Stomach smooth muscle (tissue), 2 donors: ENCODE data around the gene PLEKHJ1.

Source experiments
- H3K27ac ChIP-seq: one replicate; pipeline ENCODE4 v1.7.0; 2013; ENCODE audit warnings: mild to moderate bottlenecking, low read length, inconsistent platforms
- H3K27me3 ChIP-seq, 2 donors: one replicate each; pipeline ENCODE4 v1.7.0; 2013; ENCODE audit warnings: low read length in 2 of 2; ENCODE audit not compliant: insufficient read depth in 2 of 2, control insufficient read depth in 1 of 2
- H3K36me3 ChIP-seq, 2 donors: one replicate each; pipeline ENCODE4 v1.7.0; 2013; ENCODE audit warnings: low read length in 2 of 2; ENCODE audit not compliant: control insufficient read depth in 2 of 2, insufficient read depth in 2 of 2
- H3K4me1 ChIP-seq: one replicate; pipeline ENCODE4 v1.7.0; 2013; ENCODE audit warnings: low read length; ENCODE audit not compliant: control insufficient read depth, insufficient read depth
- H3K4me3 ChIP-seq, 2 donors: one replicate each; pipeline ENCODE4 v1.7.0; 2013; ENCODE audit warnings: low read length in 2 of 2
- H3K9ac ChIP-seq, 2 donors: one replicate each; pipeline ENCODE4 v1.7.0; 2013; ENCODE audit warnings: low read length in 2 of 2, mild to moderate bottlenecking in 1 of 2
- H3K9me3 ChIP-seq, 2 donors: one replicate each; pipeline ENCODE4 v1.7.0; 2013; ENCODE audit warnings: low read length in 2 of 2; ENCODE audit not compliant: control insufficient read depth in 2 of 2
- donor health status: healthy.
- donor health status: Pancreatic carcinoma.

The PLEKHJ1 gene

DNA sequence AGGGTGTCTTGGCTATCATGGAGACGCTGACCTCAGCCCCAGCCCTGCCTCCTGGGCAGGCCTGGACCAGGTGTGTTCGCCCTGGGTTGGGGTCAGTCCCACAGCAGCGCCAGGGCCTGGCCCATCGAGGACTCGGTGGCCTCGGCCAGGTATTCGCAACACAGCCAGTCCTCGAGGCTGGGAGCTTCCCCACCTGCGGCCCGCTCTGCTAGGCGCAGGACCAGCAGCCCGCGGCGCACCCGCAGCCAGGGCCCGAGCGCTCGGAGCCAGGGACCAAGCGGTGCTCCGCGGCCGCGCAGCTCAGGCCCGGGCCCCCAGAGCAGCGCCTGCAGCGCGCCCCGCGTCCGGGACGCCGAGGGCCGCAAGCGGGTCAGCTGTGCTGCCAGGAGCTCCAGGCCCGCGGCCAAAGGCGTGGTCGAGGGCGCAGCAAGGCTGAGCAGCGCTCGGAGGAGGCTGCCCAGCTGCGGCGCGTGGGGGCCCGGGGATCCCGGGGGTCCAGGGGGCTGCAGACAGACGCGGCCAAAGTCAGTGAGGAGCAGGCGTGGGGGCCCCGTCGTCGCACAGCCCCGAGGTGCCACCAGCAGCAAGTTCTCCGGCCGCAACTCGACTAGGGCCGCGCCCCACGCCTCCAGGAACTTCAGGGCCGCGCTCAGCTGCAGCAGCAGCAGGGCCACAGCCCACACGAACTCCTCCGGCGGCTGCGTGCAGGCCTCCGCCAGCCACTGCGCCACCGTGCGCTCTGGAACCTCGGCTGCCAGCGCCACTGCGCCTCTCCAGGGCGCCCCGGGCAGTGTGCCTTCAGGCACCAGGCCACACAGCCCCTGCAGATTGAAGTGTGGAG is 39.7 kb upstream of the PLEKHJ1 start:
- Histone ChIP-seq H3K9ac (no peak overlapping the region), H3K4me3 (peak overlapping the region in 1 of 2 donors; percentile 15), H3K36me3 (peaks cover 9 to 11% of the 10 kb centered on the region in 2 donors), H3K9me3 (no peaks in the 10 kb centered on the region), H3K4me1 (peaks cover 47% of the 10 kb centered on the region), H3K27me3 (no peaks in the 10 kb centered on the region), H3K27ac (no peak overlapping the region)

DNA sequence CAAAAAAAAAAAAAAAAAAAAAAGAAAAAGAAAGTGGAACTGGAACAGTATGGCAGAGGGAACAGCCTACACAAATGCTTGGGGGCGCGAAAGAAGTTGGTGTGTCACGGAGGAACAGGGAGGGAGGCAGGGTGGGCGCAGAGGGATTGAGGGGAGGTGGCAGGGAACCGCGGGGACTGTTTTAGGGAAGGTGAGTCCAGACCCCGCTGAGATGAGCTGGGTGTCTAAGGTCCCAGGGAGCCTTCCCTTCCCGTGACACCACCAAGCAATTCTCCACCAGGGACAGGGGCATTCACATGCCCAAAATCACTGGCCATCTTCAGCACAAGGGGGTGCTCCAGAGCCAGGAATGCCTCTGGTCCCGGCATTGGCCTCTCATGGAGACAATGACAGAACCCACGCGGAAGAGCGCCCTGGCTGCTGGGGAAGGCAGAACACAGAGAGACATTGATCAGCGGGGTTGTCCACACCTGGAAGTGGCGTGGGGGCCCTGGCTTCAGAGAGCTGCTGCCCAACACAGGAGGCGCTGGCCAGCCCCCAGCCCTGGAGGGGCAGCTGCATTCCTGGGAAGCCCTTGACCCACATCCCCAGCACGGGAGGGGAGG is 38.9 kb upstream of the PLEKHJ1 start:
- Histone ChIP-seq H3K4me1 (peaks cover 47% of the 10 kb centered on the region), H3K9me3 (no peaks in the 10 kb centered on the region), H3K27ac (no peak overlapping the region), H3K27me3 (no peaks in the 10 kb centered on the region), H3K9ac (no peak overlapping the region), H3K4me3 (no peak overlapping the region), H3K36me3 (peaks cover 9 to 11% of the 10 kb centered on the region in 2 donors)

GRCh38 chr19:2274185-2274711 is 38.1 kb upstream of the PLEKHJ1 start:
- H3K4me3 ChIP-seq: peak overlapping the region in 1 of 2 donors; percentile 65
- no peaks in the 10 kb centered on the region for H3K9me3 ChIP-seq
- H3K27ac ChIP-seq: peak overlapping the region; percentile 66
- peaks cover 47% of the 10 kb centered on the region for H3K4me1 ChIP-seq
- peaks cover 9 to 11% of the 10 kb centered on the region in 2 donors for H3K36me3 ChIP-seq
- H3K9ac ChIP-seq: peak overlapping the region in 1 of 2 donors; percentile 48
- H3K27me3 ChIP-seq: no peaks in the 10 kb centered on the region

- Histone ChIP-seq H3K4me1 (peaks cover 47% of the 10 kb centered on the region), H3K9me3 (no peaks in the 10 kb centered on the region), H3K4me3 (peak overlapping the region in 1 of 2 donors; percentile 65), H3K27ac (peak overlapping the region; percentile 66), H3K27me3 (no peaks in the 10 kb centered on the region), H3K9ac (peak overlapping the region in 1 of 2 donors; percentile 48), H3K36me3 (peaks cover 9 to 11% of the 10 kb centered on the region in 2 donors)
Measured at GRCh38 chr19:2273356-2274184, 37.4 kb upstream of the PLEKHJ1 start.

DNA sequence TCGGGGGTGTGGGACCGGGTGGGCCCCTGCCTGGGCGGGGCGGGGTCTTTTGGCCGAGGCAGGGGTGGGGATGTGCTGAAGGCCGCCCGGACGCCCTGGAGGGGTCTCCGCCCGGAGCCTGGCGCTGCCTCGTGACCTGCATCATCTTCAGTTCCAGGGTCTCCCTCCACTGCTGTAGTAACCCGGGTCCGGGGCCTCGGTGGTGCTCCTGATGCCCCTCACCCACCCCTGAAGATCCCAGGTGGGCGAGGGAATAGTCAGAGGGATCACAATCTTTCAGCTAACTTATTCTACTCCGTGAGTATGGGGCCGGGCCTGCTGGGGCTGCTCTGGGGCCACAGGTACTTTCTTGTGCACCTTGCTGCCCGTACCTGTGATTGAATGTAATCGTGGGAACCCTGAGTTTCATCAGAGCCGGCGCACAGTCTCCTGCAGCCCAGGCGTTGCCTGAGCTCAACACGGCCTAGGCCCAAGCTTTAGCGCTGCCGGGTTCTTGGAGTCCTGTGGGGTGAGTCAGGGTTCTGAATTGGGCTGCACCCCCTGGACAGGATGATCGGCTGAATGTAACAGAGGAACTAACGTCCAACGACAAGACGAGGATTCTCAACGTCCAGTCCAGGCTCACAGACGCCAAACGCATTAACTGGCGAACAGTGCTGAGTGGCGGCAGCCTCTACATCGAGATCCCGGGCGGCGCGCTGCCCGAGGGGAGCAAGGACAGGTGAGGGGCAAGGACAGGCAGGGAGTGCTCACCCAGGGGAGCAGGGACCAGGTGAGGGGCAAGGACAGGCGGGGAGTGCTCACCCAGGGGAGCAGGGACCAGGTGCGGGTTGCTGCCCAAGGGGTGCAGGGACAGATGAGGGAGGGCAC is 35.3 kb upstream of the PLEKHJ1 start:
- peak overlapping the region; percentile 78 to 93 for H3K4me3 ChIP-seq
- H3K9ac ChIP-seq: peak overlapping the region; percentile 62 to 89
- H3K36me3 ChIP-seq: peaks cover 9 to 11% of the 10 kb centered on the region in 2 donors
- no peaks in the 10 kb centered on the region for H3K27me3 ChIP-seq
- H3K4me1 ChIP-seq: peaks cover 51% of the 10 kb centered on the region
- H3K27ac ChIP-seq: peak overlapping the region; percentile 84
- H3K9me3 ChIP-seq: no peaks in the 10 kb centered on the region

DNA sequence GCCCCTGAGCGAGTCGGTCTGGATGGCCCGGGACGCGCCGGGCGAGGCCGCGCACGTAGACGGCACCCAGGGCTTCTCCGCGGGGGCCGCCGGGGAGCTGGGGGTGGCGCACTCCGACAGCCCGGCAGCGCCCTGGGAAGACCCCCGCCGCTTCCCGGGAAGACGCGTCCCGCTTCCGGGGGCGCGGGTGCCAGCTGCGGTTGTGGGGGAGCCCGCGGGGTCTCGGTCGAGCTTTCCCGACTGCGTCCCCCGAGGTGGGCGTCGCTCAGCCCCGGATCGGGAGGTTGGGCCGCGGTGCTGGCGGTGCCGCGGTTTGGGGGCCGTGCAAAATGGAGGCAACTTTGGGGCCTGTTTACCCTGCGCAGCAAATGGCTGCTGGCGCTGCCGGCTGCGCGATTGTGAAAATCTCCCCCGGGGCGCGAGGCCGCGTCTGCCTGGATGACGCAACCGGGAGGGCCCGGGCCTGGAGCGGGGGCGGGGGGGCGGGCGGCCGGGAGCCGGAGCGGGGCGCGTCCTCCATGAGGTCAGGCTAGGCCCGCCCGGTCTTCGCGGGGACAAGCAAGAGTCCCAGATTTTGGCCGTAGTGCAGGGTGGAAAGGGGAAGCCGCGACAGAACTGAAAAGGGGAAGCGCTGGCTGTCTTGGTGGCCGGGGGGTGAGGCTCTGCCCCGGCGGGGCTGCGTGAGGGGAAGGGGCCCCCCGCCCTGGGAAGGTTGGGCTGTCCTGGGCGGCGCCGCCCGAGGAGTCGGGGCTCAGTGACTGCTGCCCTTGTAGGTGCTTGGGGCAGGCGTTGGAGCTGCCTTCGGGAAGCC is 34.5 kb upstream of the PLEKHJ1 start:
- Histone ChIP-seq H3K36me3 (peaks cover 9 to 11% of the 10 kb centered on the region in 2 donors), H3K9me3 (no peaks in the 10 kb centered on the region), H3K4me3 (peak overlapping the region; percentile 87 to 93), H3K27ac (peak overlapping the region; percentile 94), H3K27me3 (no peaks in the 10 kb centered on the region), H3K4me1 (peaks cover 45% of the 10 kb centered on the region), H3K9ac (peak overlapping the region; percentile 87 to 92)

- Histone ChIP-seq H3K4me3 (peak overlapping the region; percentile 87 to 93), H3K9me3 (no peaks in the 10 kb centered on the region), H3K9ac (peak overlapping the region; percentile 87 to 92), H3K36me3 (peaks cover 9 to 11% of the 10 kb centered on the region in 2 donors), H3K4me1 (peaks cover 39% of the 10 kb centered on the region), H3K27ac (peak overlapping the region; percentile 94), H3K27me3 (no peaks in the 10 kb centered on the region)
Measured at GRCh38 chr19:2270157-2270422, 34.0 kb upstream of the PLEKHJ1 start.

GRCh38 chr19:2269244-2270156 is 33.4 kb upstream of the PLEKHJ1 start:
- H3K4me1 ChIP-seq: peaks cover 37% of the 10 kb centered on the region
- peaks cover 9 to 11% of the 10 kb centered on the region in 2 donors for H3K36me3 ChIP-seq
- H3K27me3 ChIP-seq: no peaks in the 10 kb centered on the region
- H3K9ac ChIP-seq: peak overlapping the region; percentile 87 to 92
- peak overlapping the region; percentile 94 for H3K27ac ChIP-seq
- peak overlapping the region; percentile 87 to 93 for H3K4me3 ChIP-seq
- no peaks in the 10 kb centered on the region for H3K9me3 ChIP-seq

DNA sequence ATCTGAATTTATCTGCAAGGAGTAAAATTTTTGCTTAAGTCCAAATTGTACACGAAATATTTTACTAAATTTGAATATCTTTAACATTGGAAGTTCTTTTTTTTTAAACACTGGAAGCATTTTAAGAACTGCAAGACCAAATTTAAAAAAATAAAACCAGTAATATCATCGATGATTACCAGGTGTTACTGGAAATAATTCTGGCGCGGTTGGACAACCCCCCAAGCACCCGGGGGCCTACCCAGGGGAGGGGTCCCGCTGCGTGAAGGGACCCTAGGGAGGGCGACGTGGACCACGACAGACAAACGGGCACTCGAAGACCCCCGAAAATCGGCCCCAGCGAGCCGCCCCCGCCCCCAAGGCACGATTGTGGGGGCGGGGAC is 32.7 kb upstream of the PLEKHJ1 start:
- Histone ChIP-seq H3K4me1 (peaks cover 30% of the 10 kb centered on the region), H3K27ac (peak overlapping the region; percentile 94), H3K27me3 (no peaks in the 10 kb centered on the region), H3K4me3 (peak overlapping the region; percentile 65 to 78), H3K9me3 (no peaks in the 10 kb centered on the region), H3K36me3 (peaks cover 5 to 9% of the 10 kb centered on the region in 2 donors), H3K9ac (peak overlapping the region in 1 of 2 donors; percentile 71)
